IPS-11a (cell line): ENCODE measurements around the gene ARHGAP28.

Experiments used
- H3K4me3 ChIP-seq: one replicate; pipeline ENCODE4 v1.5.1; 2013; ENCODE audit warnings: low read depth, low read length, control low read depth

The ARHGAP28 gene

GRCh38 chr18:6859676-6860422 is 130.3 kb downstream of the ARHGAP28 start:
- no peak overlapping the region for H3K4me3 ChIP-seq

- no peak overlapping the region for H3K4me3 ChIP-seq
These were observed 131.4 kb downstream of the ARHGAP28 start for GRCh38 chr18:6860804-6861448.

GRCh38 chr18:6865251-6865650 is 135.7 kb downstream of the ARHGAP28 start:
- H3K4me3 ChIP-seq, result no peak overlapping the region

- no peak overlapping the region for H3K4me3 ChIP-seq
These were observed 137.1 kb downstream of the ARHGAP28 start for GRCh38 chr18:6866552-6867085.

- no peak overlapping the region for H3K4me3 ChIP-seq
These were observed 138.5 kb downstream of the ARHGAP28 start for GRCh38 chr18:6868033-6868432.

GRCh38 chr18:6871566-6871965 is 142.1 kb downstream of the ARHGAP28 start:
- H3K4me3 ChIP-seq, result no peak overlapping the region

GRCh38 chr18:6873040-6873751 is 143.7 kb downstream of the ARHGAP28 start:
- no peak overlapping the region for H3K4me3 ChIP-seq

GRCh38 chr18:6874315-6874714 is 144.8 kb downstream of the ARHGAP28 start:
- no peak overlapping the region for H3K4me3 ChIP-seq

- no peak overlapping the region for H3K4me3 ChIP-seq
These were observed 146.2 kb downstream of the ARHGAP28 start for GRCh38 chr18:6875749-6876148.

- no peak overlapping the region for H3K4me3 ChIP-seq
These were observed 147.1 kb downstream of the ARHGAP28 start for GRCh38 chr18:6876641-6877041.

- H3K4me3 ChIP-seq, result no peak overlapping the region
These were observed 147.8 kb downstream of the ARHGAP28 start for GRCh38 chr18:6877288-6877687.

- no peak overlapping the region for H3K4me3 ChIP-seq
These were observed 149.2 kb downstream of the ARHGAP28 start for GRCh38 chr18:6878556-6879297.

- H3K4me3 ChIP-seq, result no peak overlapping the region
These were observed 150.1 kb downstream of the ARHGAP28 start for GRCh38 chr18:6879508-6880195.

- no peak overlapping the region for H3K4me3 ChIP-seq
These were observed 151.7 kb downstream of the ARHGAP28 start for GRCh38 chr18:6881034-6881820.

GRCh38 chr18:6882401-6882800 is 152.9 kb downstream of the ARHGAP28 start:
- H3K4me3 ChIP-seq, result no peak overlapping the region

- no peak overlapping the region for H3K4me3 ChIP-seq
These were observed 155.5 kb downstream of the ARHGAP28 start for GRCh38 chr18:6885006-6885481.

GRCh38 chr18:6885992-6886796 is 156.7 kb downstream of the ARHGAP28 start:
- no peak overlapping the region for H3K4me3 ChIP-seq

- no peak overlapping the region for H3K4me3 ChIP-seq
These were observed 157.3 kb downstream of the ARHGAP28 start for GRCh38 chr18:6886797-6887330.
